GM20000 (cell line): ENCODE measurements around the gene CDK17.

Experiments used
- DNase-seq: peaks from one replicate; pipeline ENCODE4 v3.0.0; 2012; ENCODE audit warnings: low spot score
- CTCF ChIP-seq: IDR thresholded peaks from 2 replicates; pipeline ENCODE4 v1.5.1; 2012; ENCODE audit warnings: mild to moderate bottlenecking, control low read depth; ENCODE audit errors: extremely low read depth, missing control alignments

Gene CDK17

GRCh38 chr12:96297504-96297903 lies 102.7 kb downstream of the CDK17 start:
- no peak for TF ChIP-seq CTCF

GRCh38 chr12:96295532-96296160 lies 104.6 kb downstream of the CDK17 start:
- DNase-seq, result no peak
- TF ChIP-seq CTCF, result no peak

More at GRCh38 chr12:96297504-96297903, 102.7 kb downstream of the CDK17 start:
- DNase-seq, result no peak

- DNase-seq, result no peak
- no peak for TF ChIP-seq CTCF
Measured at GRCh38 chr12:96294831-96295230, 105.4 kb downstream of the CDK17 start.

GRCh38 chr12:96293093-96293492 lies 107.1 kb downstream of the CDK17 start:
- no peak for DNase-seq
- TF ChIP-seq CTCF, result no peak

GRCh38 chr12:96289067-96289466 lies 111.2 kb downstream of the CDK17 start:
- no peak for DNase-seq
- no peak for TF ChIP-seq CTCF

- TF ChIP-seq CTCF, result no peak
- DNase-seq, result no peak
Measured at GRCh38 chr12:96285158-96285557, 115.1 kb downstream of the CDK17 start.

- DNase-seq, result no peak
- TF ChIP-seq CTCF, result no peak
Measured at GRCh38 chr12:96274331-96274730, 125.9 kb downstream of the CDK17 start.
